ENCODE data around the gene NEUROD6.

The NEUROD6 gene

DNA sequence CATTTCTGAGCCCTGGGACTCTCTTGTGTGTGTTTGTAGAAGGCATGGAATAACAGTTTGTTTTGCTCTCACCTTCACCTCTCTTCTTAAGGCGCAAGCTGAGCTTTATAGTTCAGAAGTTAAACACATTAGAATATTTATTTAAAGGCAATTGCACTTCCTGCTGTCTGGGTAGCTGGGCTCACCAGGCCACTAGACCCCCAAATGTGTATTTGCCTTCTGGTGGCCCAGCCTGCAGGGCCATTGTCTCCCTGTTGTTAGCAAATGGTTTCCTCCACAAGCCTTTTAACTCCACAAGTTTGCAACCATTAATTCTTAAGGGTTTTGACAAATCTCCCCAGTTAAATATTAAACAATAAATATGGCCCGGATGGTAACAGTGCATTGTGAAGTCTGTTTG is 31.1 kb upstream of the NEUROD6 start:
- in situ Hi-C loops (cut with HindIII; ENCODE audit: low pct_ligation_motif_present, low sequenced_read_pairs) = no loop called here
- DNase-seq = no peak
- Histone ChIP-seq H3K36me3 (replicated peaks) (no peaks in the 10 kb centered on the region), H3K27me3 (replicated peaks) (no peaks in the 10 kb centered on the region), H3K27ac (no peak overlapping the region), H3K4me3 (ENCODE audit: low read depth, low read length) (no peak overlapping the region)
- no peak for TF ChIP-seq CTCF (IDR thresholded peaks at IDR 0.05; ENCODE audit: low read depth, low read length, missing control alignments)

- no peak for DNase-seq
- no peak overlapping the region for H3K4me3 ChIP-seq (ENCODE audit: low read depth, low read length)
Observed at GRCh38 chr7:31370609-31371008, 30.1 kb upstream of the NEUROD6 start.

DNA sequence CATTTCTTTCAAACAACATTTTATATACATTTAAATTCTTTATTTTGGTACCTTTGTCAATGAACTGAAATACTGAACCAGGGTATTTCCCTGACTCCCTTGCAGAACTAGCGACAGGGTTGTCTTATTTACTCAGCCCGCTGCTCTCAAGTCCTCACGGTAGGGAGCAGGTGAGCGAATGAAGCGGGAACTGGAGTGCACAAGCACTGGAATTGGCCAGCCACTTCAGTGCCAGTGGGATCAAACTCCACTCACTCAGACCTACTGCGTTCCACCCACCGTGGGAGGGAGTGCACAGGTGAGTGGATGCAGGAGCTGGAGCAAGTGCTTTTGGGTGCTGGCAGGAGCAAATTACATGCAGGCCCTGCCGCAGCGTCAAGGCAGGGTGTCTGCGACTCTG is 28.1 kb upstream of the NEUROD6 start:
- Histone ChIP-seq H3K36me3 (replicated peaks) (no peaks in the 10 kb centered on the region), H3K27me3 (replicated peaks) (no peaks in the 10 kb centered on the region), H3K4me3 (ENCODE audit: low read depth, low read length) (no peak overlapping the region), H3K27ac (no peak overlapping the region)
- in situ Hi-C loops (cut with HindIII; ENCODE audit: low pct_ligation_motif_present, low sequenced_read_pairs) = no loop called here
- no peak for DNase-seq
- TF ChIP-seq CTCF (IDR thresholded peaks at IDR 0.05; ENCODE audit: low read depth, low read length, missing control alignments) = no peak

More at GRCh38 chr7:31370609-31371008, 30.1 kb upstream of the NEUROD6 start:
- Histone ChIP-seq H3K27ac (no peak overlapping the region), H3K36me3 (replicated peaks) (no peaks in the 10 kb centered on the region), H3K27me3 (replicated peaks) (no peaks in the 10 kb centered on the region)
- no peak for TF ChIP-seq CTCF (IDR thresholded peaks at IDR 0.05; ENCODE audit: low read depth, low read length, missing control alignments)
- in situ Hi-C loops (cut with HindIII; ENCODE audit: low pct_ligation_motif_present, low sequenced_read_pairs) = no loop called here

DNA sequence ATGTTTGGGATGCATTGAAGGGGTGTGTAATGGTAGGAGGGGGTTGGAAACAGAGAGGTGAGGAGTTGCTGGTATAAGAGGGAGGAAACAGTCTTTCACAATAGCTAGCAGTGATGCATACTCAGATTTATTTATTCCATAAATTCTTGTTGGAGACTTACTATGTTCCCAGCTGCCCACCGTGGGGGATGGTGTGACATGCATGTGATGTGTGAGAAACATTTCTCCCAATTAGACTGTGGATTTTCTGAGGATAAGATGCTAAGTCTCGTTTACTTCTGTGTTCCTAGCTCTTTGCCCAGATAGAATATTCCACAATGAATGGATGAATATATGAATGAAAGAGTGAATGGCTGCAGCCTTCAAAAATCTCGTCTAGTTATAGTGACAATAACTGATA is 23.0 kb upstream of the NEUROD6 start:
- TF ChIP-seq CTCF (IDR thresholded peaks at IDR 0.05; ENCODE audit: low read depth, low read length, missing control alignments) = no peak
- no peak overlapping the region for H3K4me3 ChIP-seq (ENCODE audit: low read depth, low read length)
- no peaks in the 10 kb centered on the region for H3K36me3 ChIP-seq (replicated peaks)
- in situ Hi-C loops (cut with HindIII; ENCODE audit: low pct_ligation_motif_present, low sequenced_read_pairs) = no loop called here
- no peak for DNase-seq
- no peak overlapping the region for H3K27ac ChIP-seq
- H3K27me3 ChIP-seq (replicated peaks) = no peaks in the 10 kb centered on the region

DNA sequence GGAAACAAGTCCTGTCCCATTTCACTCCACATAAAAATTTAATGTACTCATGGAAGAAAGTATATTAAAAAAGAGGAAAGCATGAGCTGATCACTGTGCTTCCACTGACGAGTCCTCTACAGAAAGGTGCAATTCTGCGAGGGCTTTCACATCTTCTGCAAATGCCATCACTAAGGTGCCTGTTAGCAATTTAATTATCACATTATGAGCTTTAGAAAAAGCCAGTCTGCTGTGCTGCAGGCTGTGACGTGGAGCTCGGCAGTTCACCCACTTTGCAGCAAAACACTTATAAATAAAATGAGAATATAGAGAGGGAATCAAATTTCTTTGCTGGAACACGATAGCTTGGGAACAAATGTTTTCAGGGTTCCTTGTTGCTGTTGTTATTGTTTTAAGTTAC is 22.5 kb upstream of the NEUROD6 start:
- DNase-seq = no peak
- no peaks in the 10 kb centered on the region for H3K27me3 ChIP-seq (replicated peaks)
- no peaks in the 10 kb centered on the region for H3K36me3 ChIP-seq (replicated peaks)
- in situ Hi-C loops (cut with HindIII; ENCODE audit: low pct_ligation_motif_present, low sequenced_read_pairs) = no loop called here
- TF ChIP-seq CTCF (IDR thresholded peaks at IDR 0.05; ENCODE audit: low read depth, low read length, missing control alignments) = no peak
- H3K27ac ChIP-seq = no peak overlapping the region
- no peak overlapping the region for H3K4me3 ChIP-seq (ENCODE audit: low read depth, low read length)

- no peaks in the 10 kb centered on the region for H3K36me3 ChIP-seq (replicated peaks)
- H3K27me3 ChIP-seq (replicated peaks) = no peaks in the 10 kb centered on the region
- TF ChIP-seq CTCF (IDR thresholded peaks at IDR 0.05; ENCODE audit: low read depth, low read length, missing control alignments) = no peak
- no peak overlapping the region for H3K27ac ChIP-seq
- no peak for DNase-seq
- in situ Hi-C loops (cut with HindIII; ENCODE audit: low pct_ligation_motif_present, low sequenced_read_pairs) = no loop called here
- no peak overlapping the region for H3K4me3 ChIP-seq (ENCODE audit: low read depth, low read length)
Observed at GRCh38 chr7:31362401-31362800, 21.9 kb upstream of the NEUROD6 start.
